NCI-H146 (cell line): ENCODE data around the gene ANXA10.
"Not testable (repeated sequence)": the region's sequence is repeated elsewhere in the genome, so short reads cannot be mapped to it uniquely, and the experiment has no call there.

Source experiments
- DNase-seq: peaks from one replicate; lab custom pipeline; 2025; lab: John Stamatoyannopoulos, UW

The ANXA10 gene, protein sequence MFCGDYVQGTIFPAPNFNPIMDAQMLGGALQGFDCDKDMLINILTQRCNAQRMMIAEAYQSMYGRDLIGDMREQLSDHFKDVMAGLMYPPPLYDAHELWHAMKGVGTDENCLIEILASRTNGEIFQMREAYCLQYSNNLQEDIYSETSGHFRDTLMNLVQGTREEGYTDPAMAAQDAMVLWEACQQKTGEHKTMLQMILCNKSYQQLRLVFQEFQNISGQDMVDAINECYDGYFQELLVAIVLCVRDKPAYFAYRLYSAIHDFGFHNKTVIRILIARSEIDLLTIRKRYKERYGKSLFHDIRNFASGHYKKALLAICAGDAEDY

DNA sequence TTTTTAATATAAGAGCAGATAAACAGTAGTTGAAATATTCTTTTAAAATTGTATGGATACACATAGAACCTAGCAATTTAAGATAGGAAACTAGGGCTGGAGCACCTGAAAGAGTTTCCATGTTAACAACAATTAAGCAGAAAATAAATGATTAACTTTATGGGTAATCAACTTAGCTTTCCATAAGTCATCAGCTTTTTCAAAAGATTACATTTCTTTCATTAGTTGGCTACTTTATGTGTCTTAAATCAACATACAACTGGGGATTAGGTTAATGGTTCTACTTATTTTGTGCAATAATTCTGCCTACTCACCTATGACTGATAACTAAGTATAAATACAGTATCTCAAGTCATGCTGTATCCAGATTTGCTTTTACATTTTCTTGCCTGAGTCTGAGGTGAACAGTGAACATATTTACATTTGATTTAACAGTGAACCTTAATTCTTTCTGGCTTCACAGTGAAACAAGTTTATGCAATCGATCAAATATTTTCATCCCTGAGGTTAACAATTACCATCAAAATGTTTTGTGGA lies at the start of gene ANXA10:
Gene ANXA10, plus strand, starts transcription at position 362 of the 537 bp plus-strand sequence. Its CDS starts 164 bp downstream, at position 526.
- no peak for DNase-seq

DNA sequence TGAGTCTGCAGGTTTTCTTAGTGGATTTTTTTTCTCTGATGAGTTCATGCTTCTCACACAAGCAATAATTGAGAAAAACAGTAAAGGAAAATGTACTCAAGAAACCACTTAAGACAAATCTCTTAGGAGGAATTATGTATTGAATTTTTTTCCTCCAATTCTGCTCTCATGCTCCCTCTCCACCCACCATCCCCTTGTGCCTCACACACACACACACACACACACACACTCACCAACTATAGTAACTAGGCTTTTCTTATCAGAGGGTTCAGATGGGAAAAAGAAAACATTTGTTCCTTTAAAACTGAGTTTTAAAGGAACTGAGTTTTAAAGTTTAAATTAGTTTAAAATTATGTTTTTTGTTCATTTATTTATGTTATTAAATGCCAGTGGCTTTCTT lies 47.0 kb upstream of the ANXA10 start:
- DNase-seq: no peak

DNA sequence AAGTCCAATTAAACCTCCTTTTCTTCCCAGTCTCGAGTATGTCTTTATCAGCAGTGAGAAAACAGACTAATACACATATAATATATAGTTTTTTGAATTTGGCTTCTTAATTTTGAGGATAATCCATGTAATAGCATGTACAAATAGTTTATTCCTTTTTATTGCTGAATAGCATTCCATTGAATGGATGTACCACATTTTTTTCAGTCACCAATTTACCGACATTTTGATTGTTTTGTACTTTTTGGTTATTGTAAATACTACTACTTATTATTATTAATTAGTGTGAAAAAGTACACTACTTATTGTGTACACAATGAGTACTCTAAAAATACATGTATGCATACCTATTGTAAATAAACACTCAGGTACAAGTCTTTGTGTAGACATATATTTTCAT lies 42.3 kb upstream of the ANXA10 start:
- DNase-seq: no peak

DNA sequence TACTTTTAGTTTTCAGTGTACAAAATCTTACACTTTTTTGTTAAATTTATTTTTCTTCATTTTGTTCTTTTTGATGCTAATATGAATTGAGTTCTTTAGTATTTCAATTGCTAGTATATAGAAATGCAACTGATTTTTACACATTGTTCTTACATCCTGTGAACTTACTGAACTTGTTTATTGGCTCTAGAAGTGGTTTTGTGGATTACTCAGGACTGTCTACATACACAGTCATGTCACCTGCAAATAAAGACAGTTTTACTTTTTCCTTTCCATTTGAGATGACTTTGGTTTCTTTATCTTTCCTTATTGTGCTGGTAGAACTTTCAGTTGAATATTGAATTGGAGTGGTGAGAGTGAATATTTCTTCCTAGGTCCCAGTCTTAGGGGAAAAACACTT lies 40.8 kb upstream of the ANXA10 start:
- no peak for DNase-seq

DNA sequence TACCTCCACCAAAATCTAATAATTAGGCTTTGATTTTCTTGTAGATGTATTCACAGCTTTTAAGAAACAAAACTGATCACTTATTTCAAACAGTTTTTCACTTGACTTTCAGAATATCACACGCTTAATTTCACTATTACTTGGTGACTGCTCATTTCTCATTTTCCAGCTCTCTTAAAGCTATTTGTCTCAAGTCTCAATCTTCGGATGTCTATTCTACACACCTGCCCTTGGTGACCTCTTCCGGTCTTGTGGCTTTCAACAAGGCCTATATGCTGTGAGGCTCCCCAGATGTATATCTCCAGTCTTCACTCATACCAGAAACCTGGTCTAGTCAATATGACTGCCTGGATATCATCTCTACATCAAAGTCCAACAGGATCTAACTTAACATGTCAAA lies 34.9 kb upstream of the ANXA10 start:
- DNase-seq: no peak

DNA sequence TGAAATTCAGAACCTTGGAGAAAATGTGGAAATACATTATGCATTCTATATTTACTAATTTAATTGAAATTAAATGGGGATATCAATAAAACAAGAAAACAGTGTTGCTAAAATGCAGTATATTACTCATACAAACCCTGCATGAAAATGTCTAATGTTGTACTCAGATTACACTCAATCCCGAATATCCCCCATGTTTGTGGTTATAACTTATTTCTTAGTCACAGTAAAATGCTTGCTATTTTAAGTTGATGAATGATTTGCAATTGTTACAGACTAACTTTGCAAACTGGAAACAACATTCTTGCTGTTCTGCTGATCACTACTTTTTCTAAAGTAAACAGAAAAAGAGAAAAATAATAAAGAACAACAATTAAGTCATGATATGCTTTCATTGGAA lies 33.1 kb upstream of the ANXA10 start:
- no peak for DNase-seq

DNA sequence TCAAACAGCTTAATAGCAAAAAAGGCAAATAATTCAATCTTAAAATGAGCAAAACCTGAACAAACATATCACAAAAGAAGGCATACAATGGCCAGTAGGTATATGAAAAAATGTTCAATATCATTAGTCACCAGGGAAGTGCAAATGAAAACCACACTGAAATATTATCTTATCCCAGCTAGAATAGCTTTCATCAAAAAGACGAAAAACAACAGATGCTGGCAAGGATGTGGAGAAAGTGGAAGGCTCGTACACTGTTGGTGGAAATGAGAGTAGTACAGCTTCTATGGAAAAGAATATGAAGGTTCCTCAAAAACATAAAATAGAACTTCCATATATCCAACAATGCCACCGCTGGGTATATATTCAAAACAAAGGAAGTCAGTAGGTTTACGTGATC lies 29.3 kb upstream of the ANXA10 start:
- no peak for DNase-seq

DNA sequence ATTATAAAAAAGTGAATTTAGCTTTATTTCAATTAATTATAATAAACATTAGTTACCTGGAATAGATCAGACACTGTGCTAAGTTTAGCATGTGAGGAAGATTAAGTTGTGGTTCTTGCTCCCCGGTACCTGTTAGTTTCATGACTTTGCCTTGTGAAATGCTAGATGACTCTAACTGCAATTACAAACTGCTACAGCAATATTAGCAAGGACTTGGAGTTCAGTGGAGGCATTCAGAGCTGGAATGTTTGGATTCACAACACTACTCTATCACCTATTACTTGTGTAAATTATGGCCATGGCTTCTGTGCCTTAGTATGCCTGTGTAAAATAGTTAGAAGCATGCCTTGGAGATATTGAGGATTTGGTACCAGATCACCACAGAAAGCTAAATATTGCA lies 21.4 kb upstream of the ANXA10 start:
- DNase-seq: no peak

DNA sequence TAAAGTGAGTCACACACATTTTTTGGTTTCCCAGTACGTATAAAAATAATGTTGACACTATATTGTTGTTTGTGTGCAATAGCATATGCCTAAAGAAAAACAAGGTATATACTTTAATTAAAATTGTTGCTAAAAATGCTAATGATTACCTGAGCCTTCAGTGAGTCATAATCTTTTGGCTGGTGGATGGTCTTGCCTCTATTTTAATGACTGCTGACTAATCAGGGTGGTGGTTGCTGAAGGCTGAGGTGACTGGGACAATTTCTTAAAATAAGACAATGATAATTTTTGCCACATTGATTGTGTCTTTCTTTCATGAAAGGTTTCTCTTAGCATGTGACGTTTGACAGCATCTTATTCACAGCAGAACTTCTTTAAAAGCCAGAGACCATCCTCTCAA lies 21.0 kb upstream of the ANXA10 start:
- no peak for DNase-seq

DNA sequence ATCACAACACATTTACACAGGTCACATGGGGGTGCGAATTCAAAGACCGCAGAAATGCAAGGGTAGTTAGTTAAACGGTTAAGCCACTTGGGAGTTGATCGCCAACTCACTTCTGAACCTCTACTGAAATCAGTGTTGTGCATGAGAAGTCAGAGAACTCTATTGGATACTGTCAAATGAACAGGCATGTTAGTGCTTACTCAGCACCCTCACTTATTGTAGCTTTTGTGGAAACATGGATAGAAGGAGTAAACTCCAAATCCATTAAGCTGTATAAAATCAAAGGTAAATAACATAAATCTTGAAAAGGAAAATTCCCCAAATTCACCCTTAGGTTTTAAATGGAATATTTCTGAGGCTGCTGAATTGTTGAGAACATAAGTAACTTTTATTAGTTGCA lies 17.5 kb upstream of the ANXA10 start:
- no peak for DNase-seq

DNA sequence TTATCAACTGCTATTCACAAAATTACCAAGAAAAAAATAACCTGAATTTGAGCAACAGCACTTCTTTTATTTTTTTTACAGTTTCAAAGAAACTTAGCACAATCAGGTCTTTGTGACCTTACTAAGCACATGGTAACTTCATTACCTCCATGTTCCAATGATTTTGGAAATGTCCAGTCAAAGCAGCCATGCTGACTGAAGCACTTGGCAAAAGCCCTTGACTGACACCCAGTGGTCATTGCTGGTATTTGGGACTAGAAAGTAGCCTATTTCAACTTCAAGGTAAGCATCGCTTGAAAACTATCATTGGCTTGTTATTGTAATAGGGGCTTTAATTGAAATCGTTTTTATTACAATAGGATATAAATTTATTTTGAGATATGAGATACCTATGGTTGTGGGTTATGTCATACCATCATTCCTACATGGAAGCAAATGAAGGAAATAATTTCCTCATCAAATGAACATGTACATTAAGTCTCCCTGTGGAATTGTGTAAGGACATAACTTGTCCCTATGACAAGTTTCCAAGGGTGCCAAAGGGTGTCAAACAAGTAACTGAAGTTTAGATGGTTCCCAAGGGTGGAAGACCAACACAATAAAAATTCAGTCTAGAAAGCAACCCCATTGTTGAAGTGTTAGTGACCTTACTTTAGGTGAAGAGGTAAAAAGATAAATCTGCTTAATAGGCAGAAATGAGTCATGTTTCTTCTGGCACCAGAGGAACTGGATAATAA lies 15.2 kb upstream of the ANXA10 start:
- peak; percentile 4 for DNase-seq

DNA sequence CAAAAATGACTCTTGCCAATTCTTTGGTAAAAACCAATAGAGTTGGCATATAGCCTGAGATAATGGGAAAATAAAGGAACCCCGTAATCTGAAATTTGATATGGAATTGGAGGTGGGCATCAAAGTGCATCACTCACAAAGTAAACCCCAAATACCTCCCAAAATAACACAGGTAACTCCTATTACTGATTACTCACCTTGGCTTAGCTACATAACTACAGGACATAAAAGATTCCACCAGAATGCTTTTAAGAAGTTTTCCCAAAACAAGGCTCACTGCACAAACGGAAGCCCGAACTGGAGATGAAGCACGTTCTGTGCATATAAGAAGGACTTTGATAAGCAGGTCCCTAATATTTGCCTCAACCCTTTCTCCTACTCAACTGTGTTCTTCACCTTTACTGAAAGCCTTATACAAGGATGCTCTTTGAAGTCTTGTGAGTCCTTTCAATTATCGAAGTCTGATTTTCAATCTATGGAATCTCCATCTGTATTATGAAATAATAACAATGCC lies 14.6 kb upstream of the ANXA10 start:
- no peak for DNase-seq

DNA sequence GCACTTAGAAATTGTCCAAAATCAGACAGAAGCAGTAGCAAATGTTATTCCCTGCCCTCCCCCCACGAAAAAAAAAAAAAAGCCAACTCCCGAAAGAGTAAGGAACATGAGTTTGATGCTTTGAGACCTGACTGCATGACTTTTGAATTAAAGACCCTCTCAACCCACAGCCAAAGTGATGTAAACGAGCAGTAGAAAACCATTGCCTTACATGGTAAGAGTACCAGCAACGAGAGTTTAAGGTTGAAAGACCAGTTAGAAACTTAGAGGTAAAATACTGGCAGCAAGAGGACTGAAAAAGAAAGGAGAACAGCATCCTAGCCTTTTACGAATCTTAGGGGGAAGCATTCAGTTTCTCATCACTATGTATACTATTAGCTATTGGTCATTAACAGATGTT lies 10.0 kb upstream of the ANXA10 start:
- DNase-seq: no peak

DNA sequence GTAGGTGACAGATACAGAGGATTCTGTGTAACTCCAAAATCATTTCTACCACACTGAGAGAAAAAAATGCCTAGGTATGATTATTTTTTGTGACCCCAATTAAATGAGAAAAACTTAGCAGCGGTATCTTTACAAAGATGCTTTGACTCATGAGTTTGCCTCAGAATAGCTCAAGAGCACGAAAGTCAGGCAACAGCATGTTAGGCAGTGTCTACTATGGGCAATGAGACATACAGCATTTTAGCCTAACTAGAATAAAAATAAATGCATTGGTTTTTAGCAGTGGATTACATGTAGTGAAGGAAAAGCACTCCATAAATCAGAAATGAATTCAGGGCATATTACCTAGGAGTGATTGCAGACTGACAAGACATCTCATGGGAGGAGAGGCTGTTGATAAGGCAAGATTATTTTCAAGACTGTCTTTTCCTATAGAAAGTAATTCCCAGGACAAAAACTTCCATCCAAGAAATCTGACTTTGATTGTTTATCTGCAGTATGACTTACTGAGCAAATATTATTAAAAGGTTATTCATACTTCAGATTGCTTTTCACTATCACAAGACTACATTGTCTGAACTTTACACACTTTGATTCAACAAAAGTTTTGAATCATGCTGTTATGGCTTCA lies 3.6 kb downstream of the ANXA10 start:
- no peak for DNase-seq

DNA sequence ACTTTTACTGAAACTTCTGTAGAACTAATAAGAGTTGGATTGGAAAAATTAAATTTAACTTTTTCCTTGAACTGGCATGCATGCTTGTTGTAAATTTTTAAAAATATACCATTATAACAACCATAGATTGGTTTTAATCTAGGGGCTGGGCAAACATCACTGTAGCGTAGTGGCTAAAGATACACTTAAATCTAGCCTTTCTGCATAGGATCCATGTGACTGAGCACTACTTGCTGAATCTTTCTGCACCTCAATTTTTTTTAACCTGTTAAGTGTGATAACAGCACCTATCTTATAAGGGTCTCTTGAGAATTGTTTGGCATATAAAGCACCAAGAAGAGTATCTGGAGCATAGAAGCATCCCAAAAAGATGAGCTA lies 4.1 kb downstream of the ANXA10 start:
- no peak for DNase-seq

DNA sequence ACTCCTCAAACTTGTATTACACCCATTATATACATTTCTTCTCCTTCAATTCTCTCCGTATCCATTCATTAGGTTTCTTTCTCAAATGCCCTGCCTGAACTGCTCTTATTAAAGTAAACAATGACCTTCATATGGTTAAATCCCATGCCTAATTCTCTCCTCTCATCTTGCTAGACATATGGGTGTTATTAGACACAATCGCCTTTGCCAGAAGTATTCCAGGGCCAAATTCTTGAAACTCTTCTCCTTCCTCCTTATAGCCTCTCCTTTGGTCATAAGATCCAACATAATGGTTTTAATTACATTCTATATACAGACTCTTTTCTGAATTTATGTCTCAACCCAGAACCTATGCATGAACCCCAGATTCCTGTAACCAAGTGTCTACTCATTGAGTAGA lies 4.8 kb downstream of the ANXA10 start:
- no peak for DNase-seq

DNA sequence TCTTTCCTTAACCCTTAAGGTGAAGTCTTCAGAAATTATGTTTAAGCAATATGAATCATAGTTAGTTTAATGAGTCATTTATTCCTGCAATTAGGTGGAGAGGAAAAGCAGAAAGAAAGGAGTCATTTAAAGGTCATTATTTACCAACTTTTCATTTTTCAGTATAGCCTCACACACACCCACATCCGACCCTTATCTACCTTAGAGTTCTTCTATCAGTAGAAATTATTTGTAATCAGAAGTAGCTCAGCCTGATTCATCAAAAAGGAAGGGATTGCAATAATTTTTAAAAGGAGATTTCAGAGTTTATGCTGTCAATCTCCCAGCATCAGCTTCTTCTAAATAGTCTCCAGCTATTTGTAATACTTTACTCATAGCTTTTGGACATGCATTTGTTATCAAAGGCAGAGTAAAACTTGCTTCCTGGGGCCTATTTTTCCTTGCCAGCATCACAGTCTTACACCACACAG lies 5.9 kb downstream of the ANXA10 start:
- no peak for DNase-seq

DNA sequence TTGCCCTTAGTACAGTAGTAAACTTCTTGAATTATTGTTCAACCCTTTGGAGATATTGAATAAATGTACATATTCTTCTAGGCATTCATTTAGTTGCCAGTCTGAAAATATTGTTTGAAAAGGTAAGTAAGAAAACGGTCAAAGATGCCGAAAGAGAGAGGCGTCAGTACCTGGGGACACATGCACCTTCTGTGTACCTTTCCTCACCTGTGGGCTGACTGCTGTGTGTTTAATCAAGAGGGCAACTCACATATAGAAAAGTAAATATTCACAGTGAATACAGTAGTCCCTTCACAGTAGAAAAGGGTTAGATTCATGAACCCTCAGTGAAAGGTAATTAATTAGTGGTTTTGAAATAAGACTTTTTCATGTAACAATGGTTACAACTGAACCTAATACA lies 6.9 kb downstream of the ANXA10 start:
- no peak for DNase-seq

DNA sequence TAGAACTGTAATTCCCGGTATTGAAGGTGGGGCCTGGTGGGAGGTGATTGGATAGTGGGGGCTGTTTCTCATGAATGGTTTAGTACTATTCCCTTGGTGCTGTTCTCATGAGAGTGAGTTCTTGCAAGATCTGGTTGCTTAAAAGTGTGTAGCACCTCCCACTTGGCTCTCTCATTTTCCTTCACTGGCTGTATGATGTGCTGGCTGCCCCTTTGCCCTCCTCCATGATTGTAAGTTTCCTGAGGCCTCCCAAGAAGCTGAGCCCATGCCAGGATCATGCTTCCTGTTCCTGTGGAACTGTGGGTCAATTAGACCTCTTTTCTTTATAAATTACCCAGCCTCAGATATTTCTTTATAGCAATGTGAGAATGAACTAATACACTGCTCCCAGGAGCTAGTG lies 8.7 kb downstream of the ANXA10 start:
- DNase-seq: no peak

DNA sequence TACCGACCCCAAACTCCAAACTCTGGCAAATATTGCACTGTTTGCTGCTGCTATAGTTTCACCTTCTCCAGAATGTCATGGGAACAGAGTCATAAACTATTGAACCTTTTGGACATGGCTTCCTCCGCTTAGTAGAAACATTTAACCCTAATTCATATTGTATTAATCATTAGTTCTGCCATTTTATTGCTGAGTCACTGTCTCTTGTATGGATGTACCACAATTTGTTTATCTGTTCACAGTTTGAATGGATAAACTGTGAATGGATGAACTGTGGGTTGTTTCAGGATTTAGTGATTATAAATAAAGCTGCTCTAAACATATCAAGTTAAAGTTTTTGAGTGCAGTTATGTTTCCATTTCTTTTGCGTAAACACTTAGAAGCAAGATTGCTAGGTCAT lies 10.1 kb downstream of the ANXA10 start:
- no peak for DNase-seq

DNA sequence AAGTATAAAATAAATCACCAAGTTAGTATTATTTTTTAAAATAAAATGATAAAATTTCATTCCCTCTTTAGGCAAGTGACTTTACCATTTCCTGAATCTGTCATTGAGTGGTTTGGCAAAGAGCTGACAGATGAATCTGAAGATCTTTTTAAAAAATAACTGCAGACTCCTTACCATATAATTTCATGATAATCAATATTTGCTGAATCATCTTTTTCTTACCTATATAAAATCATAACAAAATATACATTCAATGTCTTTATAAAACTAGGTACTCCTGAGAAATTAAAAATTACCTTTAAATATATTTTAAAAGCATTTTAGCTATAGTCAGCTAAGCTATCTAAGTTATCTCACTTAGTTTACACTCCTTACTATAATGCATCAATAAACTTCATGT lies 17.2 kb downstream of the ANXA10 start:
- no peak for DNase-seq

DNA sequence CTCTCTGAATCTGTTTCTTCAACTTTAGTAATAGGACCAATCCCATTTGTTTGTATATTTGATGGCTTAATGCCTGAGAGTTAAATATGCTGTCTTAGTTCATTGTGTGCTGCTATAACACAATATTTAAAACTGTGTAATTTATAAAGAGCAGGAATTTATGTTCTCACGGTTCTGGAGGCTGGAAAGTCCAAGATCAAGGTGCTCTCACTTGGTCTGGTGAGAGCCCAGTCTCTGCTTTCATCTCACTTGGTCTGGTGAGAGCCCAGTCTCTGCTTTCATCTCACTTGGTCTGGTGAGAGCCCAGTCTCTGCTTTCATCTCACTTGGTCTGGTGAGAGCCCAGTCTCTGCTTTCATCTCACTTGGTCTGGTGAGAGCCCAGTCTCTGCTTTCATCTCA lies 20.7 kb downstream of the ANXA10 start:
- not testable (repeated sequence) for DNase-seq
